Thymus (tissue), 11 donors: ENCODE measurements around the gene ISOC2. TPM values are rescaled to one million over a fixed set of nuclear protein-coding genes. Genes with fewer than 3 reads are reported as not detected.
A peak's percentile ranks its signal among the peaks of the same experiment; 100 is the strongest.

Experiments
- DNase-seq, 9 donors: peaks; one replicate each; pipeline ENCODE4 v3.0.0-alpha.2; 2013; ENCODE audit warnings: low spot score in 9 of 9, low read depth in 6 of 9, missing footprints in 1 of 9
- H3K27ac ChIP-seq, 2 donors: one replicate each; pipeline ENCODE4 v1.5.1; 2013; ENCODE audit warnings: control low read depth in 1 of 2, low read depth in 1 of 2, low read length in 1 of 2, mild to moderate bottlenecking in 1 of 2, moderate library complexity in 1 of 2
- H3K27me3 ChIP-seq, 2 donors: one replicate each; pipeline ENCODE4 v1.5.1; 2013; ENCODE audit warnings: low read length in 1 of 2; ENCODE audit not compliant: control insufficient read depth in 2 of 2, insufficient read depth in 1 of 2
- H3K36me3 ChIP-seq, 2 donors: one replicate each; pipeline ENCODE4 v1.5.1; 2013; ENCODE audit warnings: low read length in 1 of 2, mild to moderate bottlenecking in 1 of 2, moderate library complexity in 1 of 2; ENCODE audit not compliant: control insufficient read depth in 2 of 2, insufficient read depth in 2 of 2
- H3K4me1 ChIP-seq, 2 donors: one replicate each; pipeline ENCODE4 v1.5.1; 2013; ENCODE audit warnings: low read length in 2 of 2; ENCODE audit not compliant: control insufficient read depth in 2 of 2, insufficient read depth in 2 of 2
- H3K4me3 ChIP-seq, 2 donors: one replicate each; pipeline ENCODE4 v1.5.1; 2013; ENCODE audit warnings: low read length in 2 of 2, control low read depth in 1 of 2, mild to moderate bottlenecking in 1 of 2
- H3K9me3 ChIP-seq, 2 donors: one replicate each; pipeline ENCODE4 v1.5.1; 2013; ENCODE audit warnings: low read length in 1 of 2, mild to moderate bottlenecking in 1 of 2; ENCODE audit not compliant: control insufficient read depth in 2 of 2, insufficient read depth in 1 of 2
- WGBS: extraction: QIAGEN DNeasy Blood & Tissue Kit; methylation state at CpG from one replicate; pipeline ENCODE4 v1.1.7; 2013; 5-methylcytosine and 5-hydroxymethylcytosine counted together
- polyA plus RNA-seq: library from polyadenylated mRNA; stranded (reverse); fragments of 200-250 nt; gene quantifications from one replicate; pipeline ENCODE4 v1.2.3, GENCODE V29; 2013
- total RNA-seq: library from RNA; stranded (reverse); fragments of 120-200 nt; gene quantifications from one replicate; pipeline ENCODE4 v1.2.4, GENCODE V29; 2013
- donor health status: healthy.

ISOC2 gene
- total and polyA plus RNA-seq, 2 donors: 24.8 to 26.4 TPM

DNA sequence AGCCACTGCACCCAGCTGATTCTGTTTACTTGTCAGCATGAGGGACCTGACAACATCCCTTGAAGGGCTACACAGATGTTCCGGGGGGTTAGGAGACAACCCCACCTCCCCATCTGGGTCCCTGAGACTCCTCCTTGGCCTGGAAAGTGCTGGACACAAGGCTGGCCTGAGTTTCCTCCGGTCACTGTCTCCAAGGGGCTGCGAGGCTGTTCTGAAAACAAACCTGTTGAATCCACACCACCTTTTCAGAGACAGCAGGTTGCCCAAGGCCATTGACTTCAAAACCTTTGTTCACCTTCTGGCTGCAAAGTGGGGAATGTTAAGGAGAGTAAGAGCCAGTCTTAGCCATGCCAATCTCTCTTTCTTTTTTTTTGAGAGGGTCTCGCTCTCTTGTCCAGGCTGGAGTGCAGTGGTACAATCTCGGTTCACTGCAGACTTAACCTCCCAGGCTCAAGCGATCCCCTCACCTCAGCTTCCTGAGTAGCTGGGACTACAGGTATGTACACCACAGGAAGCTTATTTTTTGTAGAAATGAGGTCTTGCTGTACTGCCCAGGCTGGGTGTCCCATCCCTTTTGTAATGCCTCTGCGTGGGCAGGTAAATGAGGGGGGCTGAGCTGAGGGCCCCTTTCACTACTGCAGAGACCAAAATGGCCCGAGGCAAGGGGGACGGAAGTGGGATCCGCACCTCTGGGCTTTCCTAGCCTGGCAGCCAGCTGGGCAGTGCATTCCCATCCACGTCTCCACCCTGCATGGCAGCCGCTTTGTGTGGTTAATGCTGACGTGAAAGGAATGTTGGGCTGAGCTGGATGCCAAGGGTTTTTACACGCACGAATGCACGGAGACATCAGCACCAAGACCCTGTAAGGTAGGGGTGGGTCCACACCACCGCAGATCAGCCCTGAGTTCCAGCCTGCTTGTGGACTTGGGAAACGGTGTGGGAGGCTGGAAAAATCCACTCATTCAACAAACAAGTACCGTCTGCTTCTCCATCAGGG is 13.1 kb upstream of the ISOC2 start:
- Histone ChIP-seq H3K9me3 (no peaks in the 10 kb centered on the region), H3K4me1 (peaks cover 13 to 52% of the 10 kb centered on the region in 2 donors), H3K27ac (peak overlapping the region in 1 of 2 donors; percentile 12), H3K36me3 (no peaks in the 10 kb centered on the region), H3K27me3 (no peaks in the 10 kb centered on the region), H3K4me3 (no peak overlapping the region)
- 95% methylated on average over 19 of the region's 19 CpGs for WGBS
- DNase-seq: no peak

DNA sequence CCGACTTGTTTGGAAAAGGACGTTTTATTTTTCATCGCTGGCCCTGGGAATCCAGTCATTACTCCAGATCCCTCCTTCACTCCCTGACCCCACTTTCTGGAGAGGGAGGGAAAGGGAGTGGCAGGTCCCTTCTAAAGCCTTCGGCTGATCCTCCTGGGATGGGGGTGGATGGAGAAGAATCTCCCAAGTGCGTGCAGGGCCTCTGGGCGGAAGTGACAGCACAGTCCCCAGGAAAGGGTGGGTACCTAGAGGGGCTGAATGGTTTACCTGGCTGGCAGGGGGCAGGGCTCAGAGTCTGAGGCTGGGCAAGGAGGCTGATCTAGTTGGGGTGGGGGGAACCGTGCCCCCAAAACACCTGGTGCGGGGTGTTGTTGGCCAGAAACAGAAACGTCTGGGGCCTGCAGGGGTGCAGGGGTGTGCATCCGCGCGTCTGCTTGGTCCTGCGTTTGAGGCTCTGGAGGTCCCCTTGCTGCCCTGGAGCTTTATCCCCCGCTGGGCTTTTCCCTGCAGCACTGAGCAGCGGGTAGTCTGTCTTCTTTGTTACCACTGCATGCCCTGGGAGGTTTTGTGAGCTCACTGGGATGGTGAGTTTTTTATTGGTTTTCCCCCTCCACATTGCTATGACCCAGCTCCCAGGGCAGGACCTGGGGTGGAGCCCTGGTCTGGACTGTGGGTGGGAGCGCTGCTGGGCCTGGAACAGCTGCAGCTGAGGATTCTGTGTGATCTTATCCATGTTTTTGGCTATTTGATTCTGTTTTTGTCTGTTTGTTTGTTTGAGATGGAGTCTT is 12.0 kb upstream of the ISOC2 start:
- H3K9me3 ChIP-seq: no peaks in the 10 kb centered on the region
- no peaks in the 10 kb centered on the region for H3K36me3 ChIP-seq
- H3K27ac ChIP-seq: no peak overlapping the region
- no peak overlapping the region for H3K4me3 ChIP-seq
- H3K4me1 ChIP-seq: peaks cover 12 to 41% of the 10 kb centered on the region in 2 donors
- H3K27me3 ChIP-seq: no peaks in the 10 kb centered on the region
- no peak for DNase-seq
- 91% methylated on average over 16 of the region's 16 CpGs for WGBS

DNA sequence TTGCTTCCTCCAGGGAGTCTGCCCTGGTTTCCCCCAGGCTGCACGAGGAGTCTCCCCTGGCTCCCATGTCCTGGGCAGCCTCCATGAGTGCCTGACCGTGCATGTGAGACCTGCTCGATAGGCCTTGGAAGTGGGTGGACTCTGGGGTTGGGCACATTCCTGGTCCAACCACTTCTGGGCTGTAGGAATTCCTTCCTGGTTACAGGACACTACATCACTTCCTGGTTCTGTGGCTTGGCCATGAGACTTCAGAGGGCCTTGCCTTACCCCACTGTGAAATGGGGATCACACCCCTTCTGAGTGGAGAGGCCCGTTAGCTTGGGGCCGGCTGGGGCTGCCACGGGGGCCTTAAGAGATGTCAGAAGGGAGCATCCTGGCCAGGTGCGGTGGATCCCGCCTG is 11.0 kb upstream of the ISOC2 start:
- no peaks in the 10 kb centered on the region for H3K36me3 ChIP-seq
- H3K9me3 ChIP-seq: no peaks in the 10 kb centered on the region
- no peak overlapping the region for H3K4me3 ChIP-seq
- H3K27ac ChIP-seq: no peak overlapping the region
- H3K4me1 ChIP-seq: peaks cover 10 to 37% of the 10 kb centered on the region in 2 donors
- H3K27me3 ChIP-seq: peaks cover 0 to 6% of the 10 kb centered on the region in 2 donors
- DNase-seq: no peak
- WGBS: 91% methylated on average over 8 of the region's 8 CpGs

DNA sequence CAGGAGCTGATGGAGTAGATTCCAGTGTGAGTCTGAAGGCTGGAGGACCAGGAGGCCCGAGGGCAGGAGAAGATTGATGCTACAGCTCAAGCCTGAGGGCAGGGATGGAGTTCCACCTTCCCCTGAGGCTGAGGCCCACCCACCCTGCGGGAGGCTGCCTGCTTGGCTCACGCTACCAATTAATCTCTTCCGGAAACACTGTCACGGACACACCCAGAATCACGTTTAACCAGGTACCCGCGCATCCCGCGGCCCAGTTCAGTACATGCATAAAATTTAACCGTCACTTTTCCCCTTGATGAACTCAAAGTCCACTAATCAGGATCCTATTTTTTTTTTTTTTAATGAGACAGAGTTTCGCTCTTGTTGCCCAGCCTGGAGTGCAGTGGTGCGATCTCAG is 9.8 kb upstream of the ISOC2 start:
- Histone ChIP-seq H3K36me3 (no peaks in the 10 kb centered on the region), H3K27me3 (peaks cover 2 to 7% of the 10 kb centered on the region in 2 donors), H3K9me3 (no peaks in the 10 kb centered on the region), H3K4me1 (peaks cover 10 to 31% of the 10 kb centered on the region in 2 donors), H3K4me3 (no peak overlapping the region), H3K27ac (no peak overlapping the region)
- DNase-seq: no peak
- WGBS: 91% methylated on average over 13 of the region's 13 CpGs

DNA sequence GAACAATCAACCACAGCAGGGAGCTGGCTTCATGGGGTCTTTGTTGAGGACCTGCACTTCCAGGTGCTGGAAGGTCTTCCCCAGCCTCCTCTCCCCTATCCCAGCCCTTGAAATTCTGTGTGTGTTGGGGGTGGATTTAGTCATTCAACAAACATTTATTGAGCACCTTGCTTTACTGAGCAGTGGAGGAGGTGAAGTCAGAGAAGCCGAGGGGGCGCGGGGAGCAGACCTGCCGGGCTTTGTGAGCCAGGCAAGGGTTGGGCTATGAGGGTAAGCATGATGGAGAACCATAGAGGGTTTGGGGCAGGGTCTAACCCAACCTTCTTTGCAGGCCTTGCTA is 6.6 kb upstream of the ISOC2 start:
- H3K4me3 ChIP-seq: no peak overlapping the region
- 32% methylated on average over 4 of the region's 4 CpGs for WGBS
- H3K36me3 ChIP-seq: no peaks in the 10 kb centered on the region
- H3K9me3 ChIP-seq: no peaks in the 10 kb centered on the region
- peaks cover 4 to 5% of the 10 kb centered on the region in 2 donors for H3K4me1 ChIP-seq
- H3K27me3 ChIP-seq: peaks cover 2 to 32% of the 10 kb centered on the region in 2 donors
- no peak overlapping the region for H3K27ac ChIP-seq
- no peak for DNase-seq

DNA sequence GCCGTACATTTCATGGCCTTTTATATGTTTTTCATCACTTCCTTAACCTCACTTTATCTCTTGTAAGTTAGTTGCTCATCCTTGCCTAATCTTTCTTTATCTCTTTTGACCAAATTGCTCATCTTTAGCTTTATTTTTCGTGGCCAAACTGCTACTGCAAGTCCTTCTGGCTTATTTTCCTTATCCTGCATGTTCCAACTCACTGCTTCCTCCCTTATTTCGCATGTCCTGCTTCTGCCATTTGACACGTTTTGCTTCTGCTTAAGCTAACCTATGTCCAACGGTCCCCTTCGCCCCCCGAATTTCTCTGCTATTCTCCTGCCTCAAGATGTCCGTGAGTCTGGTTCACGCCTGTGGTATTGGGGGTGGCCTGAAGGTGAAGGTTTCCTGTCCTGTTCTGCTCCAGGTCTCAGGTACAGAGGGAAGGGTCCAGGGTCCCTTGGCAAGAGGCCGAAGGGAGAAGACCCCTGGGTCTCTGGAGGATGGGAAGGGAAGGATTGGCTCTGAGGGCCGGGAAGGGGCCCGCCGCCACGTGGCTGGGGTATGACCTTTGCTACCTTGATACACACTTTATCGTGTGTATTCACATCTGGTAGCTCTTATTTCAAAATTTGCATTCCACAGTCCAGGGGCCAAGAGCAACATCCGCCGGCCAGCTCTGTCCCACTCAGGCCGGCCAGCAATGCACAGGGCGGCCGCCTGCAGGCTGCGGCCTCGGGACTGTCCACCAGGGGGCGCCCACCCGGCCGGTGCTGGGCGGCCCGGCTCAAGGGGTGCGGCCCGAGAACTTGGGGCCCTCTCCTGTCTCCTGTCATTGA is 6.0 kb upstream of the ISOC2 start:
- 41% methylated on average over 29 of the region's 29 CpGs for WGBS
- peak in 2 of 9 donors; percentile 49 to 61 for DNase-seq

DNA sequence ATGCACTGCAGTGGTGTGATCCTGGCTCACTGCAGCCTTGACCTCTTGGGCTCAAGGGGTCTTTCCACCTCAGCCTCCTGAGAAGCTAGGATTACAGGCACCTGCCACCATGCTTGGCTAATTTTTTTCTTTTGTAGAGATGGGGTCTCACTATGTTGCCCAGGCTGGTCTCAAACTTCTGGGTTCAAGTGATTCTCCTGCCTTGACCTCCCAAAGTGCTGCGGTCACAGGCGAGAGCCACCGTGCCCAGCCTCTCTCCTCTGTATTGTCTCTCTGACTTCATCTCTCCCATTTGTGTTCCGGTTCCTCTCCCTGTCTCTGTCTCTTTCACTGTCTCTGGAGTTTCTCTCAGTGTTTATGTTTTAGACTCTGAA is 4.8 kb upstream of the ISOC2 start:
- no peak overlapping the region for H3K4me3 ChIP-seq
- H3K36me3 ChIP-seq: no peaks in the 10 kb centered on the region
- H3K9me3 ChIP-seq: peaks cover 0 to 5% of the 10 kb centered on the region in 2 donors
- H3K27me3 ChIP-seq: peaks cover 2 to 40% of the 10 kb centered on the region in 2 donors
- H3K27ac ChIP-seq: no peak overlapping the region
- no peak for DNase-seq
- WGBS: 84% methylated on average over 4 of the region's 4 CpGs
- H3K4me1 ChIP-seq: peaks cover 11 to 13% of the 10 kb centered on the region in 2 donors

More for the DNA sequence above, 6.0 kb upstream of the ISOC2 start:
- no peaks in the 10 kb centered on the region for H3K9me3 ChIP-seq
- H3K4me1 ChIP-seq: peaks cover 4 to 6% of the 10 kb centered on the region in 2 donors
- no peak overlapping the region for H3K4me3 ChIP-seq
- H3K36me3 ChIP-seq: no peaks in the 10 kb centered on the region
- H3K27me3 ChIP-seq: peaks cover 2 to 38% of the 10 kb centered on the region in 2 donors
- H3K27ac ChIP-seq: no peak overlapping the region

DNA sequence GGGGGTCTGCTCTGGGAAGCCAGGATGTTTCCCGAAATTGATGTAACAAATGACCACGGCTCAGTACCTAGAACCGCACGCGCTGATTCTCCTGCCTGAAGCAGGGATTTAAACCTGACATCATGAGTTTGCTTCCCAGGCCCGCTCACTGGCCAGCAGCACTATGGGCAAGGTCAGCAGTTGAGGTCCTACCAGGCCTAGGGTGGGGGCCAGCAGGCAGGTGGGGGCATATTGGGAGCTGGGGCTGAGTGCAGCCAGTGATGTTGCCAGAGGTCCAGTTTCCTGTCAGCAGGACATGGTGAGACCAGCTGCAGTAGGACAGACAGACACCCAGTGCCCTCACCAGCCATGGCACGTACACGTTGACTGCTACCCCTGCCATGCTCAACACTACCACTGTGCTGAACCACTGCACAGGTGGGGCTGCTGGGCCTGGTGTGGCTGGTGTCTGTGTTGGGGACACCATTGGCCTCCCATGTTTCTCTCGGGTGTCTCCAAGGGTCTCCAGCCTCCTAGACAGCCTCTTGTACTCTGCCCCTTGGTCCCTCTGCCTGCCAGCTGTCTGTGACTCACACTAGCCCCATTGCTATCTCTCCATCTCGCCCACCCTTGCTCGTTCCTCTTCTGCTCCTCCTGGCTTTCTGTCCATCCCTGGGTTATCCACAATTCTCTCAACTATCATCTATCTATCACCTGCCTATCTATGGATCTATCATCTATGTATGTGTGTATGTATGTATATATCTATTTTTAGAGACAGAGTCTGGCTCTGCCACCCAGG is 4.2 kb upstream of the ISOC2 start:
- H3K4me3 ChIP-seq: no peak overlapping the region
- H3K9me3 ChIP-seq: peaks cover 1 to 7% of the 10 kb centered on the region in 2 donors
- no peak for DNase-seq
- peaks cover 15 to 19% of the 10 kb centered on the region in 2 donors for H3K4me1 ChIP-seq
- no peaks in the 10 kb centered on the region for H3K36me3 ChIP-seq
- no peak overlapping the region for H3K27ac ChIP-seq
- H3K27me3 ChIP-seq: peaks cover 2 to 40% of the 10 kb centered on the region in 2 donors
- 95% methylated on average over 11 of the region's 11 CpGs for WGBS
